Dermis microvascular lymphatic vessel endothelial cell (primary cell): Measurements from ENCODE around the gene ATP9B. TPM values are rescaled to one million over a fixed set of nuclear protein-coding genes. Genes with fewer than 3 reads are reported as not detected.
"Not testable (repeated sequence)": the region's sequence is repeated elsewhere in the genome, so short reads cannot be mapped to it uniquely, and the experiment has no call there.

Experiments
- DNase-seq, 2 donors: peaks; one replicate each; pipeline versions ENCODE4 v3.0.0 to v3.0.0-alpha.2; 2010; ENCODE audit warnings: low read depth in 2 of 2
- total RNA-seq: library from RNA; depleted of rRNA; stranded (reverse); fragments of >200 nt; gene quantifications from 2 replicates; pipeline ENCODE4 v1.2.1, GENCODE V29; 2014

Gene ATP9B
- total RNA-seq, 1 donor from 2014 or later, result 18.9 TPM

DNA sequence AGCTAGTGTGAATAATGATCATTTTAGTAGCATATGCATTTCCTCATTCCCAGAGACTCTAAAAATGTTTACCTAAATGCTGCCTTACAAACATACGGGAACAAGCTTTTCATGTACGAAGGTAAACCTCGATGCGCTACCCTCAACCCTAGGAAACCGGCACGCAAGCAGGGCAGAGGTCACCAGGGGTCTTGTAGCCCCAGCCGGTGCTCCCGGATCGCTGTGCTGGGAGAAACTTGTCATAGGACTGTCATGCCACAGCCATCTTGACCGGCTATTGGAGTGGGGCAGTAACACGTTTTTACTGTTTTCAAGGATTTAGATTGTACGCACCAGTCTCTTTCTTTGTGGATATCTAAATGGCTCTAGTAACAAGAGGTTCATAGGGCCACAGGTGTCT is 291.7 kb downstream of the ATP9B start:
- DNase-seq, result no peak

DNA sequence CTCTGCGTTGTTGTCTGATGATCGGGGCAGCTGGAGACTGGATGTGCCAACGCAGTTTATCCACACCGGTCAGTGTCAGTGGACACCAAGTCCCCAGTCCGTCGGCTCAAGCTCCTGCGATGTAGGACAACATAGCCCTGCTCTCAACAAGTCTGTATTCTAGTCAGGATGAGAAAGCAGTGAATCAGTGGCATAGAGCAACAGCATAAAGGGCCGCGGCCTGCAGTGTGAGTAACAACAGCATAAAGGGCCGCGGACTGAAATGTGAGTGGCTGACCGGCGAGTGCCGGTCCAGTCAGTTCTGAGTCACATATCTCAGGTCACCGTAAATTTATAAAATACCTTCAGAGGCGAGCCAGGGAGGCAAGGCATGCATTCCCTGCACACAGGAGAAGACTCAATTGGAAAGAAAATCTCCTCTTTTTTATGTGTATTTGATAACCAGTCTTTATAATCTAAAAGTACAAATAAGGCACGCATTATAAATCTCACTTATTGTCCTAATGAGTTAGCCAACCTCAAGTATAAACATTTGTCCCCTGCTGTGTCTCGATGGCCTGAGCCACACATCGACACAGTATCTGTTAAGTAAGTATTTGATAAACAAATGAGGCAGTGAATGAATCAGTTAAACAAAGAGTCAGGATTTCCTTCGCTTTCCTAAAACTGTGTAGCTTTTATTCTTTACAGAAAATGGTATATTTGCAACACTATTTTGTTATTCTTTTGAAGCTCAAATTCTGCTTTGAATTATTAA is 292.8 kb downstream of the ATP9B start:
- no peak for DNase-seq

DNA sequence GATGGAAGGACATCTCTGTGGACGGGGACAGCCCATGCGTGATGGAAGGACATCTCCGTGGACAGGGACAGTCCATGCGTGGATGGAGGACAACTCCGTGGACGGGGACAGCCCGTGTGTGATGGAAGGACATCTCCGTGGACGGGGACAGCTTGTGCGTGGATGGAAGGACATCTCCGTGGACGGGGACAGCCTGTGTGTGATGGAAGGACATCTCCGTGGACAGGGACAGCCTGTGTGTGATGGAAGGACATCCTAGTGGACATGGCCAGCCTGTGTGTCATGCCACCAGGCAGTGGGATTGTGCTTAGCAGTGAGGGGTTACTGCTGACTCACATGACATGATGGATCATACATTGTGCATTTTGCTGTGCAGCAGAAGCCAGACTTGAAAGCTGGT is 296.5 kb downstream of the ATP9B start:
- no peak for DNase-seq

DNA sequence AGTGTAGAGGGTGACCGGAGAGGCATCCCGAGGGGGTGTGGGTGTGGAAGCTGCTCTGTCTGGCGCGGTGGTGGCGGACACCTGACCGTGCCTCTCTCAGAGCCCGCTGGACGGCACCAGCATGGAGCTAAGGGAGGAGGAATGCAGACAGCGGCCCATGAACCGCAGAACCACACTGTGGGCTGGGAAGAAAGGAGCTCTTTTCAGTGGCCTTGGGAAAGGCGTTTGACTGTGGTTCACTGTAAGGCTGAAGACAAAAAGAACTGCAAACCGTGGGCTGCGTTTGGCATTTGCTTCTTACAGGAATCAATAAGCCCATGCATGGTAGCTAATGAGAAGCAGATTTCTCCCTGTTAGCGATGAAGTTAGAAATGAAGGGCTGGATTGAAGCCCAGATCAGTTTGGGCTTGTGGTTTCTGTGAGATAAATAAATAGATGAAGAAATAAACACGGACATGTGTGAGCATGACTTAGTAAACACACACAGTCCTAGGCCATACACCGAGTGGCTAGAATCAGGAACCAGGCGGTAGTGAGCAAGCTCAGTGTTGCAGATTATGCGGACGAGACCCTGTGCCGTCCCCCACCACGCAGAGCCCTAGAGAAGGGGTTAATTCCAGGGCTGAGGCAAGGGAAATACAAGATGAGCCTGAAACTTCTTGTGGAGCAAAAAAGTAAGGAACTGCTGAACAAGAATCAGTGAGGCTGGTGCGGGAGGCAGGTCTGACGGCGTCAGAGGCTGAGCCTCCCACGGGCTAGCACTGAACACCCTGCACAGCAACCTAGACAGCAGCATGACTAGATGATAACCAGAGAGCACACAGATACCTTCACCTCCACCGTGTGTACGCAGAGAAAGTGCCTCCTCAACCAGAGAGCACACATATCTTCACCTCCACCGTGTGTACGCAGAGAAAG is 297.2 kb downstream of the ATP9B start:
- DNase-seq, result no peak

DNA sequence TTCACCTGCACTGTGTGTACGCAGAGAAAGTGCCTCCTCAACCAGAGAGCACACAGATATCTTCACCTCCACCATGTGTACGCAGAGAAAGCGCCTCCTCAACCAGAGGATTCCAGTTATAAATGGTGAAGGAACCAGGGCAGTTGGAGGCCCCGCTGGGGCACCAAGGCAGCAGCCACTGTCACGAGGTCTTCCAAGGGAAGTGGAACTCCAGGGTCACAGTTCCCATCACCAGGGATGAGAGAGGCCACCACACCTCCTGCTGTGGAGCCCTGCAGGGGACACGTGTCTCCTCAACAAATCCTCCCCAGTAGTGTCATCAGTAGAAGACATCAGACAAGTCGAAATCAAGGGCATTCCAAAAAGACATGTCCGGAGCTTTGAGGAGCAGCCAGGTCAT is 298.3 kb downstream of the ATP9B start:
- no peak for DNase-seq

DNA sequence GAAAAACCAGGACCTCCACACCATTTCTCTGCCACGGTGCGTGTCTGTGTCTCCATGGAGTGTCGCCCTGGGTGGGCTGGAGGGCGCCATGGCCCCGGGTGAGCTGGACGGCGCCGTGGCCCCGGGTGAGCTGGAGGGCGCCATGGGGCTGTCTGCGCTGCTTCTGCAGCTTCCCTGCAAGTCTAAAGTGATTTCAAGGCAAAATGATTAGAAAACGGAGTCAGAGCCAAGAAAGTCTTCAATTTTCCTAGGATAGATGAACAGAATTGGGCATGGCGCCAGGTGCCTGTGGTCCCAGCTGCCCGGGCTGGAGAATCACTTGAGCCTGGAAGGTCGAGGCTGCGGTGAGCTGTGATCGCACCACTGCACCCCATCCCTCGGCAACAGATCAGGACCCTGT is 298.8 kb downstream of the ATP9B start:
- no peak for DNase-seq

DNA sequence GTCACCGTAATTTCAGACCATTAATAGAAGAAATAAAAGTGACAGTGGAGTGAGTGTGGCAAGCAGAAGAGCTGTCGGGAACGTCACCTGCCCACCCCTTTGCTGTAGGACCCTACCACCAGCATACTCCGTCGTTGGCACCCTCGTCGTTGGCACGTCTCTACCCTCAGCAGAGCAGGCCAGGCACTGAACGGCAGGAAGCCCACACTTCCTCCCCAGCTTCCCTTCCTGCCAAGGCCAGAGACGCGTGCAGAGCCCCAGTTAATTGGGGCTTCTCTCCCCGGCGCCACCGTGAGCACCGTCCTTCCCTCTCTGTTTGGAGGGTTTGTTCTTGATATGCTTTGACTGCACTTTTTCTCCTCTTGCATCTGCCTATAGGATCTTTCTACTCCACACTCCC is 299.5 kb downstream of the ATP9B start:
- peak in 1 of 2 donors; percentile 47 for DNase-seq

DNA sequence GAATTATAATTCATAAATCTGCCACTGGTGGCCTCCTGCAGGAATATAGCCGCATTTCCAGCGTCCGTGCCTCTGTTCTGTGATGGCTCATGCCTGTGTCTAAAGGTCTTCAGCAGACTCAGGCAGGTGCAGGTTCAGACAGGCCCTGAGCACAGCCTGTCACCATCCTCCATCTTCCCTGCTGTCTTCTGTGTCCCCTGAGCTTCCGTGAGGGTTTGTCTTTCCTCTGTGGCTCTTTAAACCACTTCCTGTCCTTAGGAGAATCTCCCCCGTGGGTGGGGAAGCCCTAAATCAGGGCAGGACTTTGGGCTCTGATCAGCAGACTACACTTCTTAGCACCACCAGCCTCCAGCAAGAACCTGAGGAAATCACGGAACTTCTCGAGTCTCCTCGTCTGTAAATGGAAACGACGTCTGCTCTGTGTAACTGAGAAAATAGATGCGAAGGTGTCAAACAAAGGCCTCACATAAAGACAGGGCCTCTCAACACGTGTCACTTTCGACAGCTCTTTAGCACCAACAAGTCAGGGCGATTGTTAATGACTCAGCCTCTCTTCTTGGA is 302.4 kb downstream of the ATP9B start:
- no peak for DNase-seq

DNA sequence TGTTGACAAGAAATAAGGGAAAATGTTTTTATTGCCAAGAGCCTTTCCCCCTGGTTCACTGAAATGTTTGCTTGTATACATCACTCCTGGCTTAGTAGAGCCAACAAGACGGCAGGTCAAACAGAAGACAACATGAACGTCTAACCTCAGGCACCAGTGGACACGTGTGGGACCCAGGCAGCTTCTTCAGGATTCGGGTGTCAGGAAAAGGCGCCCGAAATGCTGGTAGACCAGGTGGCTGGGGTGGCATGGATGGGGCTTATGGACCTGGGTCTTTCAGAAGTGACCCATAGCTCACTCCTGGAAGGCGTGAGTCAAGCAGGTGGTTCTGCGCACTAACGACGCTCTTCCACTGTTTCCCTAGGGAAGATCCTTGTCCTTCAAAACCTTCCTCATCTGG is 303.3 kb downstream of the ATP9B start:
- DNase-seq, result no peak

DNA sequence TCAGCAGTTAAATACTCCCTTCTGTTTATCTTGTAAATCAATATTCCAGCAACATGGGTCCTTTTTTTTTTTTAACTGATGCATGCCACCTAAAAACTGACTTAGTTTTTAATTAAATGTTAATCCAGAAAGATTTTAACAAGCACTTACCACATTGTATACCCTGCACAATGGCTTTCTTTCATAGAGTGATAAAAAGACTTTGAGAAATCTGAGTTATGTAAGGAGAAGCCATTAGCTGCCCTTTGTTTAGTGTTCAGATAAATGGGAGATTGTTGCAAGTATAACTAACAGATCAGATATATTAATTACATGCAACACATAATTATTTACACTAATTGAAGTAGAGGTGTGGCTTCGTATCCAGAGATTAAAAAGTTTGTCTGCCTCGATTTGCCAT is 303.8 kb downstream of the ATP9B start:
- DNase-seq, result no peak

DNA sequence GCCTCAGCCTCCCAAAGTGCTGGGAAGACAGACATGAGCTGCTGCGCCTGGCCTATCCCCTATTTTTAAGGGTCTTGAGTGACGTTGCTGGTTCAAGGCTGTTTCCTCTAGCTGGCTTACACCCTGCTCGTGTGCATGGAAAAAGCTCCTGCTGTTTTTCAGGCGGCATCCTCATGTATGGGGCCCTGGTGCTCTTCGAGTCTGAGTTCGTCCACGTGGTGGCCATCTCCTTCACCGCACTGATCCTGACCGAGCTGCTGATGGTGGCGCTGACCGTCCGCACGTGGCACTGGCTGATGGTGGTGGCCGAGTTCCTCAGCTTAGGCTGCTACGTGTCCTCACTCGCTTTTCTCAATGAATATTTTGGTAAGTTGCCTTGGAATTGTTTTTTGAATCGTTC is 304.5 kb downstream of the ATP9B start:
- no peak for DNase-seq

DNA sequence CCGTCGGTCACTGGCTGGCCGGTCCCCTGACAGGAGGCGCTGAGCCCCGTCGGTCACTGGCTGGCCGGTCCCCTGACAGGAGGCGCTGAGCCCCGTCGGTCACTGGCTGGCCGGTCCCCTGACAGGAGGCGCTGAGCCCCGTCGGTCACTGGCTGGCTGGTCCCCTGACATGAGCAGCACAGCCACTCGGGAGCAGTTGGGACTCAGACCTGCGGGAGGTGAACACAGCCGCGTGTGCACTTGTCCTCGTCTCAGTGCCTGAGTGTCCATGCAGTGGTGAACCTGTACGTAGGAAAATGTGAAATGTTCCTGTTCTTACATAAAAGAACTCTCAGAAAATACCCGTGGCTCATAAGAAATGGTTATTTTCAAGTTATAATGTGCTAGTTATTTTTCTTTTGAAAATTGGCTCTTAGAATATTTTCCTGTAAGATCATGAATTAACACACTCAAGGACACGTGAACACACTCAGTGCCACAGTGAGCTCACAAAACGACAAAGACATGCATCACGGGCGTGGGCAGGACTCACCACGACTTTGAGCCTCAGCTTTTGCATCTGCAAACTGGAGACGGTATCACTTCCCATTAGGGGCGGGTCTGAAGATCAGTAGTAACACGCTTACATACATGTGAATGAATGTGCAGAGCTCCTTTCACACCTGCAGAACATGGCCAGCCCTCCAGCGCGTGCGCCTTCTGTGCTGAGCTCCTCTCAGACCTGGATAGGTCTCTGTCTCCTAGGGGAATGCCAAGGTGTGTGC is 305.4 kb downstream of the ATP9B start:
- no peak for DNase-seq

DNA sequence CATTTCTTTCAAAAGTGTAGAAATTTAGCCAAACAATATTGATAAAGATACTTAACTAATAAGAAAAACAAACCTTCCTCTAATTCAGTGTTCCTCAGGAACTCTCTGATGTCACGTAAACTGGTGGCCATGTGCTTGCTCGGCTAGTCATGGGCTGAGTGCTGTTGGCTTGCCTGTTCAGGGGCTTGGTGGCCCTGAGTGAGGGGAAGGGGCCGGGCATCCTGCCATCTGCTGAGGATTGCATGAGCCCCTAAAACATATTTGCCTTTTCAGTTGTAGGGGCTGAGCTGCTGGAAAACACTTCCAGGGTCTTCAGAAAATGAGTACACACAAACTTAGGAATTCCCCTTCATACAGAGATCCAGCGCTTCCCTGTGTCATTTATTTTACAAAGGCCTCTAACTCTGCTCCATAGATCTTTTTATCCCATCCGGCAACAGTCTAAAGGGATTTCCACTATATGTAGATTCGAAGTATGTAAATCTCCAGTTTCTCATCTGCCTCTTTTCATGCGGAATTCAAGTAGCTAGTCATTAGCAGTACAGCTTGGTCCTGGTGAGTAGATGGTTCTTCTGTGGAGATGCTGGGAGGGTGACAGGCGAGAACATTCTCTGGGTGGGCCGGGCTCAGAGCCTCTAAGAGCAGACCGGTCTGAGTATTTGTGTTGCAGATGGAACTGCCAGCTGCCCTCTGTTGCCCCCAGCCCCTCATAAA is 306.4 kb downstream of the ATP9B start:
- DNase-seq, result no peak

DNA sequence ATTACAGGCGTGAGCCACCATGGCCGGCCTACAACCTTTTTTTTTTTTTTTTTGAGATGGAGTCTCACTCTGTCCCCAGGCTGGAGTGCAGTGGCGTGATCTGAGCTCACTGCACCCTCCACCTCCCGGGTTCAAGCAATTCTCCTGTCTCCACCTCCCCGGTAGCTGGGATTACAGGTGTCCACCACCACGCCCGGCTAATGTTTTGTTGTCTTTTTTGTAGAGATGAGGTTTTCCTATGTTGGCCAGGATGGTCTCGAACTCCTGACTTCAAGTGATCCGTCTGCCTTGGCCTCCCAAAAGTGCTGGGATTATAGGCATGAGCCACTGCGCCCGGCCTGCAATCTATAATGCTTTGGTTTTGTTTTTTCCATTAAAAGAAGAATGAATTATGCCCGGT is 307.5 kb downstream of the ATP9B start:
- DNase-seq, result not testable (repeated sequence)

DNA sequence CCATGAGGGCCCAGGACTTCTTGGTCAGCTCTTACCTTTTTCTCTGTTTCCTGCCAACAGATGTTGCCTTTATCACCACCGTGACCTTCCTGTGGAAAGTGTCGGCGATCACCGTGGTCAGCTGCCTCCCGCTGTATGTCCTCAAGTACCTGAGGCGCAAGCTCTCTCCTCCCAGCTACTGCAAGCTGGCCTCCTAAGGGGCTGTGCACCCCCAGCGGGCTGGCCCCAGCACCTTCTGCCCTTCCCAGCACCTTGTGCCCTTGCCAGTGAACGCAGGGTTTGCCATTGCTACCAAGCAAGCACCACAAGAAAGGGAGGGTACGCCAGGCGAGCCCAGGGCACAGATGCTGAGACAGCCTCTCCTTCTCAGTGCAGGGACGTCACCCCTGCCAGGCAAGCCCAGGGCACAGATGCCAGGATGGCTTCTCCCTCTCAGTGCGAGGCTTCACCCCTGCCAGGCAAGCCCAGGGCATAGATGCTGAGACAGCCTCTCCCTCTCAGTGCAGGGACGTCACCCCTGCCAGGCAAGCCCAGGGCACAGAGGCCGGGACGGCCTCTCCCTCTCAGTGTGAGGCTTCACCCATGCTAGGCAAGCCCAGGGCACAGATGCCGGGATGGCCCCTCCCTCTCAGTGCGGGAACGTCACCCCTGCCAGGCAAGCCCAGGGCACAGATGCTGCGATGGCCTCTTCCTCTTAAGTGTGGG is 308.1 kb downstream of the ATP9B start:
- no peak for DNase-seq

DNA sequence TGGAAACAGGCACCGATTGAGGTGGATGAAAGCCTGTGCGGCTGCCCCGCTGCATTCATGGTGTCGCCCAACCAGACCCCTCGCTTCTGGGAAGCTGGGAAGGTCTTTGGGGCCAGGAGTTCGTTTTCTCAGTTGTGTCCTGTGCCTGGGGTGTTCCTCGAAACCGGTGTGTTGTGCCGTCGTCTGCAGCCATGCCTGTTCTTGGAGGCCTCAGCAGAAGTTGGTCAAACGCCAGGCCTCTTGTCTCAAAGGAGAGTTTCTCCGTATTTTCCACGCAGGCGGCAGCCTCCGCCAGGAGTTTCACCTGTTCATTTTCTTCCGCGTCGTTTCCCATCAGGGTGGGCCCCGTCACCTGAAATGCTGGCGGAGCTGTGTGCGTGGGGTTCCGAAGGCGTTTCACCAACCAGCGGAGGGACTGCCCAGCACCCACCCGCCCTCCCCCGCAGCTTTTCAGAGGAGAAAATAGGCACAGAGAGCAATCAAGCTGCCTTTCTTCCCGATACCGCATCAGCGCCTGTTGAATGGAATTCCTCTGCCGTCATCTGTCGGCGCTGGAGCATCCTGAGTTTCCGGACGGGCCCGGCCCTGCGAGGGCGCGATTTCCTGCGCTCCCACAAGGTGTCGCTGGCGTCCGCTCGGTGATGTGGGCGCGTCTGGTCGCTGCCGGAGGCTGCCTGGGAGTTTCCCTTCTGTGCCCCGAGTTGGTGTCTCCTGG is 309.5 kb downstream of the ATP9B start:
- DNase-seq, result peak in 1 of 2 donors; percentile 77

DNA sequence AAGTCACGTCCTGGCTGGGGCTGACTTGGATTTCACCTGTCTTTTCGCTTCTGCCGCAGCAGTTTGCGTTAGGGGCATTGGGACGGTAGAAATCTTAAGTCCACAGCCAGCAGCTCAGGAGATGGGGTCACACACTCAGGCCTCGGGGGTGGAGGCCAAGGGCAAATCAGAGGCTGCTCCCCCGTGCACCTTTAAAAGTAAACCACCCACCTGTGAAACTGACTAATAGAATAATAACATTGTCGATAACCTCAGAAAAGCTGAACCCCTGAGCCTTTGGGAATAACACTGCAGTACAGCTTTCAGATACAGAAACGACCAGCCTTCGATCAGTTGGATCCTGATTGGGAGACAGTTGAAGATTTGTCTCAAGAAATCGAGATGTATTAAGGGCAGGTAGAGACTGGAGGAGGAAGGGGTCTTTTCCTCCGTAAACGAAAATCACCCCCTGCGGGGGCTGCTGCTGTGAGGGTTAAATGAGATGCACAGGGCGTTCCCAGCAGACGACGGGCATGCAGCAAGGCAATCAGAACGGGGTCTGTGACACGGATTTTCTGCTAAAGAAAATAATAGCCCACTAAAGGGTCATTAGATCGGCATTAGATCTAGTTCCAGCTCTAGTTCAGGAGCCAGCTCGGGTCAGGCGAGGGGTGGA is 310.2 kb downstream of the ATP9B start:
- DNase-seq, result no peak

DNA sequence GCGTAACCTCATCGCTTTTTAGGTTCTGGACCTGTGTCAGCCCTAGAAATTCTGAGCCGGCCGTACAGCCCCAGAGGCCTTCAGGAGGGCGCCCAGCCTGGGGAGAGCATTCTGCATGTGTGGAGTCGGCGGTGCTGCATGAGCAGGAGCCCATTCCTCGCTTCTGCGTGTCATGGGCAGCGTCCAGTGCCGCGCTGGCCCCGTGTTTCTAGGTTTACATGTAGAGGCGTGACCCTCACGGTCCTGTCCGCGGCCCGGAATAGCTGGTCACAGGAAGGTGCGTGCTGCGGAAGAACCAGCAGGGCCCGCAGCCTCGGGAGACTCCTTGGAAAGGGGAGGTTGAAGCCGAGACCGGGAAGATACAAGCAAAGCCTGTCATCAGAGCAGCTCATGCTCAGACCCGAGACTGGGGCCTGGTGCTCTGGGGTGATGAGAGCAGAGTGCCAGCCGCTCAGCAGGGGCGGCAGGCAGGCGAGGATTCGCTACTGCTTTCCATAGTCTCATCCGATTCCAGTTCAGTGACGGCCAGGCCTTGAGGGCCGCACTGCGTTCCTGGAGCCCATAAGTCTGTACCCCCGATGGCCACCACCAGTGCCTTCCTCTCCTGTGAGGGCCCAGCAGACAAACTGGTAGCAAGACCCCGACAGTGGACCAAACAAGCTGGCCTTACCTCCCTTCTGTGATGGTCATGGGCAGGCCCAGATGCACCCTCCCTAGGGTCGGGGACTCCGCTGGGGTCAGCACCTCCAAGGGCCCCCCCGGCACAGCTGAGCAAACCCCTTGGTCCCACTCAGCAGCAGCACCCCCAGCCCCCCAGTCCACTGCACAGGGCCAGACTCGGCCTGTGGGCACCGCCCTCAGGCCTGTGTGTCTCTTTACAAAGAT is 311.0 kb downstream of the ATP9B start:
- no peak for DNase-seq
